GM12873 (cell line): ENCODE measurements around the gene KANK3.

Experiments used
- CTCF ChIP-seq: IDR thresholded peaks from 2 replicates; pipeline ENCODE4 v1.5.1; 2012; ENCODE audit warnings: low read depth, mild to moderate bottlenecking, moderate library complexity, low read length, control low read depth; ENCODE audit not compliant: insufficient read depth; ENCODE audit errors: missing control alignments

Gene KANK3

GRCh38 chr19:8357007-8357521 lies 14.0 kb upstream of the KANK3 start:
- no peak for TF ChIP-seq CTCF

GRCh38 chr19:8355631-8356402 lies 12.8 kb upstream of the KANK3 start:
- TF ChIP-seq CTCF = no peak

- no peak for TF ChIP-seq CTCF
Observed at GRCh38 chr19:8352134-8352827, 9.2 kb upstream of the KANK3 start.

- TF ChIP-seq CTCF = no peak
Observed at GRCh38 chr19:8343483-8343844, 402 bp upstream of the KANK3 start.

GRCh38 chr19:8342316-8342683 lies 762 bp downstream of the KANK3 start:
- no peak for TF ChIP-seq CTCF

GRCh38 chr19:8340341-8341096 lies 2.5 kb downstream of the KANK3 start:
- peak; percentile 31 for TF ChIP-seq CTCF

GRCh38 chr19:8338835-8339234 lies 4.2 kb downstream of the KANK3 start:
- no peak for TF ChIP-seq CTCF
